ENCODE measurements around the gene FBN2. TPM values are rescaled to one million over a fixed set of nuclear protein-coding genes. Genes with fewer than 3 reads are reported as not detected.

FBN2 gene
- total RNA-seq, 6 experiments from 2014 or later, result 174 to 272 (median 186) TPM

- no peaks in the 10 kb centered on the region for H3K36me3 Mint-ChIP-seq (ENCODE audit: low read depth)
Measured at GRCh38 chr5:128220841-128221240, 317.2 kb downstream of the FBN2 start.

DNA sequence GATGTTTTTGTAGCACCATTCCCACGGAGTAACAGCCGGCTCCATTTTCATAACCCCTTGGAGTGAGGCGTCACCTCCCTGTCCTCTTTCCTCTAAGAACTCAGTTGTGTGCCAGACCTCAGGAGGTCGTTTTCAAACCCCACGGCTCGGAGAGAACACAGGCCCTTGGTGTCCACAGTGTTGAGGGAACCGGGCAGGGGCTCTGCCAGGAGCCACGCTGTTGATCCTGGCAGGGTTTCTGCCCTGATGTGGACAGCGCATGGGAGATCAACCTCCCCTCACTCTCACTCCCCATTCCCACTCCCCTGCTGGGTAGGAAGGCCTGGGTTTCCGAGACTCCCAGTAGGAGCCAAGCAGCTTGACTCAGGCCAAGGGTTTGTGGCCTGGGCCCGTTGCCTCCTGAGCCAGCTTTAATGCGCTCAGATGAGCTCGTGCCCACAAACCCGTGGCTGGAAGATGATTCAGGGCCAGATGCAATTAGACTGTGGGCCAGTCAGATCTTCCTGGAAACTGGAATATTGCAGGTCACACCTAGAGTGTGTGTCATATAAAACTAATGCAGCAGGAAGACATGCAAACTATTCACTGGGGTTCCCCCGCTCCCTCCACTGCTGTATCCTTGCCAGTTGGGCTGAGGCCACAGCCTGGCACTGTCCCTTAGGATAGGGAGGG lies 321.0 kb downstream of the FBN2 start:
- Mint-ChIP-seq H3K27ac (no peak overlapping the region), H3K4me1 (ENCODE audit: low read depth) (peaks cover 17% of the 10 kb centered on the region)
- peak; percentile 81 for DNase-seq

More at GRCh38 chr5:128220841-128221240, 317.2 kb downstream of the FBN2 start:
- Mint-ChIP-seq H3K9me3 (no peaks in the 10 kb centered on the region), H3K4me1 (ENCODE audit: low read depth) (peaks cover 12% of the 10 kb centered on the region), H3K4me3 (no peak overlapping the region), H3K27me3 (ENCODE audit: insufficient read depth) (peaks cover 10% of the 10 kb centered on the region; the same call in 1 of the 2 replicates), H3K27ac (no peak overlapping the region)
- DNase-seq, result no peak
- no peak for TF ChIP-seq CTCF (IDR thresholded peaks at IDR 0.05)

GRCh38 chr5:128216285-128216684 lies 321.8 kb downstream of the FBN2 start:
- DNase-seq, result no peak
- Mint-ChIP-seq H3K27me3 (ENCODE audit: insufficient read depth) (peaks cover 11% of the 10 kb centered on the region), H3K9me3 (no peaks in the 10 kb centered on the region), H3K36me3 (ENCODE audit: low read depth) (no peaks in the 10 kb centered on the region), H3K4me1 (ENCODE audit: low read depth) (peaks cover 17% of the 10 kb centered on the region), H3K4me3 (no peak overlapping the region), H3K27ac (no peak overlapping the region)
- TF ChIP-seq CTCF (IDR thresholded peaks at IDR 0.05), result no peak

More for the DNA sequence above, 321.0 kb downstream of the FBN2 start:
- no peaks in the 10 kb centered on the region for H3K9me3 Mint-ChIP-seq
- no peak overlapping the region for H3K4me3 Mint-ChIP-seq
- H3K27me3 Mint-ChIP-seq (ENCODE audit: insufficient read depth), result peaks cover 13% of the 10 kb centered on the region
- no peaks in the 10 kb centered on the region for H3K36me3 Mint-ChIP-seq (ENCODE audit: low read depth)
- no peak for TF ChIP-seq CTCF (IDR thresholded peaks at IDR 0.05)

DNA sequence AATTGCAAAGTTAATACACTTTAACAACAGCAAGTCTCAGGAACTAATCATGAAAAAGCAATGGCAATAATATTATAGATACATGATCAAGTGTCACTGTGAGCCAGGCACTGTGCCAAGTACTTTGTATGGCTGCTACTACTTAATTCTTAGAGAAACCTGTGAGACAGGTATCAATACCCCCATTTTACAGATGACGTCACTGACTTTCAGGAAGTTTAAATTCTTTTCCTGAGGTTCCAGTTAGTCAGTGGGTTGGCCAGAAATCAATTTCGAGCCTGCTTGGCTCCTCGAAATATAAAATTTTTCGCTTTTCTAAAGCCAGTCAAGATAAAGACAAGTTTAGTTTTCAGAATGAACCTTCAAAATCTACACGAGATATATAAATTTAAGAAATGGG lies 324.2 kb downstream of the FBN2 start:
- peaks cover 8% of the 10 kb centered on the region for H3K27me3 Mint-ChIP-seq (ENCODE audit: insufficient read depth)
- H3K4me1 Mint-ChIP-seq (ENCODE audit: low read depth), result peaks cover 17% of the 10 kb centered on the region
- TF ChIP-seq CTCF (IDR thresholded peaks at IDR 0.05), result no peak
- H3K27ac Mint-ChIP-seq, result no peak overlapping the region
- DNase-seq, result no peak
- no peaks in the 10 kb centered on the region for H3K9me3 Mint-ChIP-seq
- H3K4me3 Mint-ChIP-seq, result no peak overlapping the region
- no peaks in the 10 kb centered on the region for H3K36me3 Mint-ChIP-seq (ENCODE audit: low read depth)

GRCh38 chr5:128213340-128213739 lies 324.7 kb downstream of the FBN2 start:
- peaks cover 8% of the 10 kb centered on the region for H3K27me3 Mint-ChIP-seq (ENCODE audit: insufficient read depth)
- H3K36me3 Mint-ChIP-seq (ENCODE audit: low read depth), result no peaks in the 10 kb centered on the region
- DNase-seq, result peak; percentile 68
- H3K4me3 Mint-ChIP-seq, result no peak overlapping the region
- peak; percentile 86 for TF ChIP-seq CTCF (IDR thresholded peaks at IDR 0.05)
- no peaks in the 10 kb centered on the region for H3K9me3 Mint-ChIP-seq
- H3K27ac Mint-ChIP-seq, result no peak overlapping the region
- H3K4me1 Mint-ChIP-seq (ENCODE audit: low read depth), result peaks cover 17% of the 10 kb centered on the region

Data from HFFc6 (cell line).